GM12878 (cell line): ENCODE data around the gene TMEM253. TPM values are rescaled to one million over a fixed set of nuclear protein-coding genes. Genes with fewer than 3 reads are reported as not detected.

ENCODE experiments used
- ATAC-seq: fragments of 200-7000 bp; cut with Tn5 transposase; 3 replicates; pipeline ENCODE4 v1.9.1; 2020; ENCODE audit warnings: mild to moderate bottlenecking, moderate library complexity
- BruUV-seq: library from RNA; stranded (reverse); fragments of 400-500 nt; replicated peaks from 2 replicates; lab custom pipeline; 2021; lab: Mats Ljungman, UMichigan
- CTCF ChIA-PET: fragments of 300-600 bp; sonication (Branson Sonifier 250); formaldehyde crosslinking; extraction: SDS; loops from one replicate; lab custom pipeline; 2021; ENCODE audit warnings: inconsistent platforms; lab: Yijun Ruan, JAX
- POLR2A ChIA-PET: fragments of 350-600 bp; formaldehyde crosslinking; extraction: SDS; loops from one replicate; lab custom pipeline; 2021; ENCODE audit warnings: inconsistent platforms; lab: Charles Lee
- RAD21 ChIA-PET: fragments of 300-600 bp; sonication (Branson Sonifier 250); formaldehyde crosslinking; loops from one replicate; lab custom pipeline; 2023; ENCODE audit warnings: antibody characterized with exemption; ENCODE audit not compliant: unreplicated experiment; lab: Charles Lee
- SMC1A ChIA-PET: fragments of 300-600 bp; sonication (Branson Sonifier 250); formaldehyde crosslinking; loops from one replicate; lab custom pipeline; 2023; ENCODE audit not compliant: unreplicated experiment, uncharacterized antibody; lab: Charles Lee
- DNase-seq: peaks from one replicate; pipeline ENCODE4 v3.0.0-alpha.2; 2011; ENCODE audit warnings: low read depth, low spot score
- FAIRE-seq: peaks from 3 replicates; lab custom pipeline; 2011; peaks lifted over from hg19 to GRCh38; lab: Jason Lieb, UNC
- H2AFZ ChIP-seq: 2 replicates; pipeline ENCODE4 v1.6.0; 2011; ENCODE audit warnings: low read depth, low read length, control low read depth; ENCODE audit not compliant: control insufficient read depth
- H3K27ac ChIP-seq: 2 replicates; pipeline ENCODE4 v1.5.1; 2011; ENCODE audit warnings: control low read depth; ENCODE audit not compliant: control insufficient read depth, insufficient read depth
- H3K27me3 ChIP-seq, 2 experiments: replicated peaks in 1 of 2; 2 replicates each; pipeline versions ENCODE4 v1.6.0 to v1.6.1; 2011; ENCODE audit warnings: low read length in 1 of 2; ENCODE audit not compliant: control insufficient read depth in 2 of 2, insufficient read depth in 2 of 2
- H3K36me3 ChIP-seq, 2 experiments: 2 replicates each; pipeline ENCODE4 v1.5.1; 2011; ENCODE audit warnings: low read length in 1 of 2; ENCODE audit not compliant: control insufficient read depth in 2 of 2, insufficient read depth in 2 of 2
- H3K4me1 ChIP-seq: 2 replicates; pipeline ENCODE4 v1.6.1; 2011; ENCODE audit warnings: mild to moderate bottlenecking, low read length, moderate library complexity, mixed read lengths; ENCODE audit not compliant: control insufficient read depth, insufficient read depth
- H3K4me2 ChIP-seq: 2 replicates; pipeline ENCODE4 v1.6.0; 2011; ENCODE audit warnings: control low read depth; ENCODE audit not compliant: control insufficient read depth, insufficient read depth
- H3K4me3 ChIP-seq: fragments of 200-600 bp; sonication (generic); 2 replicates; pipeline ENCODE4 v1.5.1; 2016
- H3K79me2 ChIP-seq: 2 replicates; pipeline ENCODE4 v1.6.0; 2011; ENCODE audit warnings: low read length; ENCODE audit not compliant: control insufficient read depth, insufficient read depth
- H3K9ac ChIP-seq: 2 replicates; pipeline ENCODE4 v1.8.0; 2011; ENCODE audit warnings: low read length, control low read depth, mixed read lengths; ENCODE audit not compliant: control insufficient read depth, insufficient read depth
- H3K9me3 ChIP-seq: replicated peaks from 3 replicates; pipeline ENCODE4 v1.5.1; 2011; ENCODE audit warnings: mild to moderate bottlenecking, low read length; ENCODE audit not compliant: control insufficient read depth, insufficient read depth
- H4K20me1 ChIP-seq: 2 replicates; pipeline ENCODE4 v1.6.0; 2011; ENCODE audit not compliant: control insufficient read depth, insufficient read depth
- ASH2L ChIP-seq: fragments of 300-600, 200-600 bp; sonication (generic); IDR thresholded peaks from 2 replicates; pipeline ENCODE4 v1.6.1; 2017; ENCODE audit warnings: low read depth, mild to moderate bottlenecking, borderline replicate concordance
- BACH1 ChIP-seq: fragments of 450-650 bp; IDR thresholded peaks from 2 replicates; pipeline ENCODE4 v1.6.1; 2017; ENCODE audit warnings: mild to moderate bottlenecking, borderline replicate concordance
- CEBPB ChIP-seq, 2 experiments: fragments of 150-350 bp in 1 of 2; IDR thresholded peaks; 2 replicates each; pipeline ENCODE4 v1.6.1; 2012 to 2014; ENCODE audit warnings: low read depth in 2 of 2, low read length in 2 of 2, borderline replicate concordance in 1 of 2, inconsistent platforms in 1 of 2
- CREB1 ChIP-seq: IDR thresholded peaks from 2 replicates; pipeline ENCODE4 v1.6.1; 2012; ENCODE audit warnings: low read depth, mild to moderate bottlenecking, inconsistent platforms
- CREM ChIP-seq: IDR thresholded peaks from 2 replicates; pipeline ENCODE4 v1.6.1; 2014; ENCODE audit warnings: antibody characterized with exemption, low read depth
- EGR1 ChIP-seq, 2 experiments: IDR thresholded peaks; 1 replicate in 1 of 2; 2 replicates in 1 of 2; pipeline ENCODE4 v1.6.1; 2011 to 2012; ENCODE audit warnings: low read depth in 2 of 2, low read length in 2 of 2, borderline replicate concordance in 1 of 2, mild to moderate bottlenecking in 1 of 2, moderate library complexity in 1 of 2
- MEF2A ChIP-seq: IDR thresholded peaks from 2 replicates; pipeline ENCODE4 v1.6.1; 2011; ENCODE audit warnings: low read depth, mild to moderate bottlenecking, low read length, moderate library complexity; ENCODE audit not compliant: insufficient read depth
- MEF2B ChIP-seq: fragments of 450-650 bp; IDR thresholded peaks from 2 replicates; pipeline ENCODE4 v1.6.1; 2018; ENCODE audit warnings: mild to moderate bottlenecking, moderate library complexity; ENCODE audit not compliant: partially characterized antibody, poor library complexity, severe bottlenecking
- NFIC ChIP-seq: IDR thresholded peaks from 2 replicates; pipeline ENCODE4 v1.6.1; 2012; ENCODE audit warnings: low read depth, mild to moderate bottlenecking, inconsistent platforms, low read length, moderate library complexity
- NR2C2 ChIP-seq: IDR thresholded peaks from 2 replicates; pipeline ENCODE4 v1.6.1; 2011; ENCODE audit warnings: borderline replicate concordance, low read depth; ENCODE audit not compliant: control insufficient read depth, insufficient read length
- POLR2AphosphoS5 ChIP-seq: IDR thresholded peaks from 2 replicates; pipeline ENCODE4 v1.6.1; 2011; ENCODE audit warnings: mild to moderate bottlenecking, low read length, inconsistent platforms
- RAD21 ChIP-seq: IDR thresholded peaks from 2 replicates; pipeline ENCODE4 v1.6.1; 2011; ENCODE audit warnings: mild to moderate bottlenecking, low read depth, low read length, moderate library complexity; ENCODE audit not compliant: insufficient read depth
- RUNX3 ChIP-seq: IDR thresholded peaks from 2 replicates; pipeline ENCODE4 v1.6.1; 2012; ENCODE audit warnings: low read length, inconsistent platforms
- WGBS: methylation state at CpG from one replicate; pipeline ENCODE4 v1.1.6; 2016; ENCODE audit warnings: low lambda C conversion rate; ENCODE audit not compliant: insufficient replicate concordance, insufficient coverage; ENCODE audit errors: missing lambda C conversion rate; 5-methylcytosine and 5-hydroxymethylcytosine counted together
- in situ Hi-C: fragments of 300-500 bp; cut with MboI; formaldehyde crosslinking; loops from 9 replicates; pipeline ENCODE4 v1.14.3; 2018; ENCODE audit warnings: mixed read lengths
- intact Hi-C: fragments of 100-400 bp; cut with micrococcal nuclease; formaldehyde crosslinking; loops from one replicate; pipeline ENCODE4 v1.14.2; 2022; ENCODE audit not compliant: unreplicated experiment
- polyA plus RNA-seq, 11 experiments: library from polyadenylated mRNA; depleted of rRNA in 4 of 11; unstranded in 6 of 11; stranded (reverse) in 5 of 11; fragments of >200 nt; fragmentation: Nextera tagmentation in 4 of 11; fragmentation: Illumina TruSeq in 1 of 11; extraction: Ambion mirVana in 4 of 11; extraction: Trizol in 1 of 11; gene quantifications; 1 replicate in 1 of 11; 2 replicates in 10 of 11; pipeline versions ENCODE4 v1.2.1 to v1.2.3, GENCODE V29; 2011 to 2016; ENCODE audit warnings: inconsistent platforms in 2 of 11, missing spikeins in 2 of 11, low read depth in 1 of 11
- total RNA-seq, 4 experiments: library from RNA; depleted of rRNA in 3 of 4; stranded (reverse); fragments of >200 nt in 3 of 4; fragmentation: Illumina TruSeq in 1 of 4; extraction: Trizol in 1 of 4; gene quantifications; 2 replicates each; pipeline versions ENCODE4 v1.2.1 to v1.2.3, GENCODE V29; 2013 to 2021

Gene TMEM253
- total and polyA plus RNA-seq, 10 of the 15 experiments (the other 5 are each of a cell fraction or from before 2014, with no cell fraction given) = 0.11 to 0.48 TPM; not detected in 8

GRCh38 chr14:21107283-21107800, 6.5 kb downstream of the TMEM253 start:
- ChIA-PET POLR2A (interaction anchor here (0.6 kb wide), 1 partner anchor 350 kb away, joined by 7 read pairs; no protein-coding TSS in a partner anchor), RAD21 (interaction anchor here (2.8 to 3.3 kb wide), 3 partner anchors 15 to 92 kb away, joined by 5 to 13 read pairs (median 10); partner anchors contain the start of gene ARHGEF40), CTCF (interaction anchor here (1.2 to 10.6 kb wide), 6 partner anchors 10 to 92 kb away, joined by 3 to 253 read pairs (median 126); partner anchors contain the start of gene ARHGEF40), SMC1A (interaction anchor here (0.6 to 8.3 kb wide), 4 partner anchors 13 to 189 kb away, joined by 3 to 99 read pairs (median 40); no protein-coding TSS in a partner anchor)
- FAIRE-seq (no peak), ATAC-seq (no peak), DNase-seq (no peak)
- BruUV-seq = no TSS peak
- WGBS = 96% methylated on average over 5 of the region's 5 CpGs
- H3K27me3 ChIP-seq = no peaks in the 10 kb centered on the region
- no peaks in the 10 kb centered on the region for H3K36me3 ChIP-seq
- H3K9ac ChIP-seq = no peak overlapping the region
- H3K9me3 ChIP-seq = no peaks in the 10 kb centered on the region; the same call in 2 of the 3 replicates
- no peaks in the 10 kb centered on the region; the same call in 1 of the 2 replicates for H3K79me2 ChIP-seq
- no peak overlapping the region; the same call in 1 of the 2 replicates for H2AFZ ChIP-seq
- no peak overlapping the region for H3K27ac ChIP-seq
- intact Hi-C loops = loop anchor here (1.0 kb wide), 1 partner anchor 15 kb away; no protein-coding TSS in a partner anchor
- H3K4me3 ChIP-seq = no peak overlapping the region
- H3K4me2 ChIP-seq = no peak overlapping the region
- H3K4me1 ChIP-seq = peaks cover 37% of the 10 kb centered on the region
- TF ChIP-seq EGR1 (IDR thresholded peaks at IDR 0.05; ENCODE audit: borderline replicate concordance in 1 of 2, low read depth in 2 of 2, low read length in 2 of 2) (no peak), POLR2AphosphoS5 (no peak), CEBPB (IDR thresholded peaks at IDR 0.05; ENCODE audit: borderline replicate concordance in 1 of 2, low read depth in 2 of 2, low read length in 2 of 2) (no peak), RAD21 (no peak)
- H4K20me1 ChIP-seq = no peaks in the 10 kb centered on the region
- in situ Hi-C loops = no loop called here

- Histone ChIP-seq H2AFZ (no peak overlapping the region), H3K9me3 (no peaks in the 10 kb centered on the region; the same call in 2 of the 3 replicates), H3K4me2 (peak overlapping the region; percentile 53), H3K79me2 (no peaks in the 10 kb centered on the region), H3K9ac (no peak overlapping the region), H3K4me3 (no peak overlapping the region), H3K27me3 (no peaks in the 10 kb centered on the region), H4K20me1 (no peaks in the 10 kb centered on the region), H3K36me3 (no peaks in the 10 kb centered on the region), H3K4me1 (peaks cover 30% of the 10 kb centered on the region), H3K27ac (peak overlapping the region; percentile 52)
- peak; percentile 23 for ATAC-seq
- intact Hi-C loops = no loop called here
- ChIA-PET POLR2A (interaction anchor here (0.6 to 1.6 kb wide), 2 partner anchors 37 to 197 kb away, joined by 4 to 6 read pairs; no protein-coding TSS in a partner anchor), SMC1A (interaction anchor here (0.7 to 8.3 kb wide), 8 partner anchors 9 to 198 kb away, joined by 3 to 99 read pairs (median 5); no protein-coding TSS in a partner anchor), CTCF (interaction anchor here (0.6 to 10.6 kb wide), 7 partner anchors 14 to 418 kb away, joined by 3 to 253 read pairs (median 11); partner anchors contain the start of genes ARHGEF40 and SALL2), RAD21 (interaction anchor here (0.6 to 3.3 kb wide), 5 partner anchors 17 to 94 kb away, joined by 3 to 13 read pairs (median 5); partner anchors contain the start of gene ARHGEF40)
- DNase-seq = no peak
- 75% methylated on average over 4 of the region's 4 CpGs for WGBS
- no peak for TF ChIP-seq BACH1
- TF ChIP-seq RUNX3 = peak; percentile 56
- peak; percentile 73 for TF ChIP-seq MEF2A
- TF ChIP-seq ASH2L = 0 out of 2 replicates have a peak, but pooled peaks have one; percentile 12
- peak; percentile 50; the same call in 1 of the 2 replicates for TF ChIP-seq CREB1
- TF ChIP-seq CREM = peak; percentile 40
- 0 out of 2 replicates have a peak, but pooled peaks have one; percentile 31 for TF ChIP-seq NFIC
- TF ChIP-seq MEF2B = peak; percentile 20
- no peak for TF ChIP-seq NR2C2
- in situ Hi-C loops = no loop called here
- BruUV-seq = no TSS peak
- FAIRE-seq = no peak
Measured at GRCh38 chr14:21108791-21109190, 7.9 kb downstream of the TMEM253 start.
